Gastrocnemius medialis (tissue), 4 donors: ENCODE results near the gene MCM8. TPM values are rescaled to one million over a fixed set of nuclear protein-coding genes. Genes with fewer than 3 reads are reported as not detected.

ENCODE experiments used
- ATAC-seq, 2 donors: fragments of 150-250 bp; one replicate each; pipeline ENCODE4 v1.9.1; 2016
- DNase-seq, 2 donors: peaks; one replicate each; pipeline ENCODE4 v3.0.0-alpha.2; 2019
- H3K27ac ChIP-seq, 4 donors: fragments of 200-600 bp; sonication (generic); 1 replicate in 1 of 4; 2 replicates in 3 of 4; pipeline ENCODE4 v1.5.1; 2016 to 2018; ENCODE audit warnings: mild to moderate bottlenecking in 2 of 4, moderate library complexity in 1 of 4
- H3K27me3 ChIP-seq, 3 donors: fragments of 200-600 bp; sonication (generic) in 2 of 3; 1 replicate in 1 of 3; 2 replicates in 2 of 3; pipeline versions ENCODE4 v1.5.1 to v1.6.0; 2016 to 2019; ENCODE audit warnings: mild to moderate bottlenecking in 1 of 3, moderate library complexity in 1 of 3
- H3K36me3 ChIP-seq, 2 donors: fragments of 200-600 bp; sonication (generic) in 1 of 2; one replicate each; pipeline ENCODE4 v1.5.1; 2017 to 2018
- H3K4me1 ChIP-seq, 2 donors: fragments of 200-600 bp; sonication (generic) in 1 of 2; one replicate each; pipeline ENCODE4 v1.5.1; 2016 to 2017; ENCODE audit warnings: mild to moderate bottlenecking in 2 of 2
- H3K4me3 ChIP-seq, 4 donors: fragments of 200-600 bp; sonication (generic) in 3 of 4; 1 replicate in 1 of 4; 2 replicates in 3 of 4; pipeline ENCODE4 v1.5.1; 2016 to 2019; ENCODE audit warnings: mild to moderate bottlenecking in 2 of 4
- H3K9me3 ChIP-seq, 3 donors: fragments of 200-600 bp; sonication (generic) in 2 of 3; 1 replicate in 1 of 3; 2 replicates in 2 of 3; pipeline ENCODE4 v1.5.1; 2016 to 2019
- CTCF ChIP-seq, 5 experiments: fragments of 450-650 bp in 3 of 5; fragments of 200-600 bp in 2 of 5; sonication (generic) in 2 of 5; IDR thresholded peaks in 4 of 5; conservative IDR thresholded peaks in 1 of 5; 1 replicate in 4 of 5; 2 replicates in 1 of 5; pipeline ENCODE4 v1.5.1; 2016 to 2019; ENCODE audit warnings: antibody characterized with exemption in 5 of 5, mild to moderate bottlenecking in 3 of 5, moderate library complexity in 3 of 5
- POLR2A ChIP-seq, 2 donors: fragments of 450-650 bp; IDR thresholded peaks; one replicate each; pipeline ENCODE4 v1.6.1; 2017; ENCODE audit warnings: antibody characterized with exemption in 2 of 2, mild to moderate bottlenecking in 2 of 2, moderate library complexity in 2 of 2
- in situ Hi-C, 4 donors: fragments of 200-750 bp; cut with MboI; loops; one replicate each; pipeline versions ENCODE4 v1.15.0 to v1.8.0; 2017; ENCODE audit warnings: low sequenced_read_pairs in 4 of 4
- intact Hi-C: fragments of 100-400 bp; cut with DNase I; formaldehyde crosslinking; loops from one replicate; pipeline ENCODE4 v1.15.1; 2023; ENCODE audit warnings: low total_unique reads
- total RNA-seq, 4 donors: library from RNA; depleted of rRNA; stranded (reverse); fragments of >200 nt; gene quantifications; one replicate each; pipeline versions ENCODE4 v1.1.0 to v1.2.3, GENCODE V29; 2016

The MCM8 gene
- total RNA-seq, 4 donors from 2014 or later = 2.4 to 5.9 (median 5.2) TPM

GRCh38 chr20:5935384-5935783 is 15.1 kb upstream of the MCM8 start:
- DNase-seq (no peak), ATAC-seq (no peak)
- no peaks in the 10 kb centered on the region for H3K9me3 ChIP-seq
- peaks cover 0 to 32% of the 10 kb centered on the region in 2 donors for H3K36me3 ChIP-seq
- no peaks in the 10 kb centered on the region for H3K27me3 ChIP-seq
- no peaks in the 10 kb centered on the region for H3K4me1 ChIP-seq
- no peak overlapping the region for H3K27ac ChIP-seq
- no peak overlapping the region for H3K4me3 ChIP-seq
- TF ChIP-seq POLR2A (IDR thresholded peaks at IDR 0.05) (no peak), CTCF (IDR thresholded peaks at IDR 0.05 in 4 of 5, conservative IDR thresholded peaks at IDR 0.05 in 1 of 5) (no peak)
- in situ Hi-C loops (loop anchor here in 3 of 4 donors (10.0 to 25.0 kb wide), 2 partner anchors 391 to 398 kb away; no protein-coding TSS in a partner anchor), intact Hi-C loops (loop anchor here (10.0 kb wide), 1 partner anchor 381 kb away; no protein-coding TSS in a partner anchor)

GRCh38 chr20:5936238-5936637 is 14.2 kb upstream of the MCM8 start:
- in situ Hi-C loops (loop anchor here in 3 of 4 donors (10.0 to 25.0 kb wide), 2 partner anchors 391 to 399 kb away; no protein-coding TSS in a partner anchor), intact Hi-C loops (loop anchor here (10.0 kb wide), 1 partner anchor 381 kb away; no protein-coding TSS in a partner anchor)

GRCh38 chr20:5938456-5939029 is 11.9 kb upstream of the MCM8 start:
- Histone ChIP-seq H3K4me3 (no peak overlapping the region), H3K27ac (no peak overlapping the region), H3K9me3 (no peaks in the 10 kb centered on the region), H3K27me3 (no peaks in the 10 kb centered on the region), H3K36me3 (peaks cover 0 to 64% of the 10 kb centered on the region in 2 donors), H3K4me1 (no peaks in the 10 kb centered on the region)
- DNase-seq (no peak), ATAC-seq (no peak)
- in situ Hi-C loops = loop anchor here in 3 of 4 donors (10.0 to 25.0 kb wide), 2 partner anchors 394 to 401 kb away; no protein-coding TSS in a partner anchor
- intact Hi-C loops = loop anchor here (10.0 kb wide), 1 partner anchor 384 kb away; no protein-coding TSS in a partner anchor
- TF ChIP-seq CTCF (IDR thresholded peaks at IDR 0.05 in 4 of 5, conservative IDR thresholded peaks at IDR 0.05 in 1 of 5) (no peak), POLR2A (IDR thresholded peaks at IDR 0.05) (no peak)

More at GRCh38 chr20:5936238-5936637, 14.2 kb upstream of the MCM8 start:
- Histone ChIP-seq H3K9me3 (no peaks in the 10 kb centered on the region), H3K27me3 (no peaks in the 10 kb centered on the region), H3K4me1 (no peaks in the 10 kb centered on the region), H3K4me3 (no peak overlapping the region), H3K27ac (no peak overlapping the region), H3K36me3 (peaks cover 0 to 40% of the 10 kb centered on the region in 2 donors)
- ATAC-seq = no peak
- no peak for TF ChIP-seq POLR2A (IDR thresholded peaks at IDR 0.05)
- no peak for DNase-seq

GRCh38 chr20:5945963-5946362 is 4.5 kb upstream of the MCM8 start:
- Histone ChIP-seq H3K4me3 (no peak overlapping the region), H3K27me3 (no peaks in the 10 kb centered on the region), H3K4me1 (peaks cover 8% of the 10 kb centered on the region in 2 donors), H3K9me3 (no peaks in the 10 kb centered on the region), H3K27ac (no peak overlapping the region), H3K36me3 (peaks cover 0 to 53% of the 10 kb centered on the region in 2 donors)
- TF ChIP-seq CTCF (IDR thresholded peaks at IDR 0.05 in 4 of 5, conservative IDR thresholded peaks at IDR 0.05 in 1 of 5) (no peak), POLR2A (IDR thresholded peaks at IDR 0.05) (no peak)
- DNase-seq (no peak), ATAC-seq (no peak)
- intact Hi-C loops (loop anchor here (5.0 kb wide), 1 partner anchor 54 kb away; no protein-coding TSS in a partner anchor), in situ Hi-C loops (loop anchor here in 2 of 4 donors (25.0 kb wide), 1 partner anchor 409 kb away; no protein-coding TSS in a partner anchor)

DNA sequence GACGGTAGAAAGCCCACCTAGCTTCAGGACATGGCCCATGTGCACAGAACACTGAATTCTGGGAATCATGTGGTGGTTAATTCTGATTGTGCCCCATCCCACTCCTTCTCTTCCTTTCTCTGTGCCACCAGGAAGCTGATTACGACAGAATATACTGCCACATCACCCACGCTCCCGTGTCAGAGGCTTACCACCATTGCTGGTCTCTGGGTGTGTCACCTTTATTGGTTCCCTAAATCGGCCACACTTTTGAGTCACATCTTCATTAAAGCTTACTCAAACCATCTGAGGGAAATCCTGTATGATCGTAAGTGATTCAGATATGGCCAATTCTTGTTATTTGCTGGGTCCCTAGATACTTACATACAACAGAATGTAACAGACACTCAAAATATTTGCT is 3.2 kb upstream of the MCM8 start:
- intact Hi-C loops = loop anchor here (5.0 kb wide), 1 partner anchor 55 kb away; no protein-coding TSS in a partner anchor
- no peaks in the 10 kb centered on the region for H3K9me3 ChIP-seq
- H3K4me3 ChIP-seq = no peak overlapping the region
- in situ Hi-C loops = loop anchor here in 2 of 4 donors (25.0 kb wide), 1 partner anchor 410 kb away; no protein-coding TSS in a partner anchor
- H3K4me1 ChIP-seq = peaks cover 16 to 18% of the 10 kb centered on the region in 2 donors
- TF ChIP-seq CTCF (IDR thresholded peaks at IDR 0.05 in 4 of 5, conservative IDR thresholded peaks at IDR 0.05 in 1 of 5) (no peak), POLR2A (IDR thresholded peaks at IDR 0.05) (no peak)
- no peak for ATAC-seq
- peaks cover 0 to 41% of the 10 kb centered on the region in 2 donors for H3K36me3 ChIP-seq
- no peak for DNase-seq
- no peak overlapping the region for H3K27ac ChIP-seq
- no peaks in the 10 kb centered on the region for H3K27me3 ChIP-seq
